HepG2 (cell line): ENCODE data around the gene GOLGA8B. TPM values are rescaled to one million over a fixed set of nuclear protein-coding genes. Genes with fewer than 3 reads are reported as not detected.

Experiments
- BCLAF1 ChIP-seq: fragments of 450-650 bp; IDR thresholded peaks from 2 replicates; pipeline ENCODE4 v1.6.1; 2017; ENCODE audit warnings: mild to moderate bottlenecking
- CBFB ChIP-seq: sonication (generic); formaldehyde crosslinking; IDR thresholded peaks from 2 replicates; pipeline ENCODE4 v1.4.0; 2020; ENCODE audit warnings: missing genetic modification reagents
- CENPX ChIP-seq: sonication (generic); formaldehyde crosslinking; IDR thresholded peaks from 2 replicates; pipeline ENCODE4 v1.9.0; 2021; ENCODE audit warnings: mild to moderate bottlenecking, missing genetic modification reagents, moderate library complexity
- CSRNP1 ChIP-seq: sonication (generic); formaldehyde crosslinking; IDR thresholded peaks from 2 replicates; pipeline ENCODE4 v1.8.1; 2023; ENCODE audit warnings: mild to moderate bottlenecking, missing genetic modification reagents
- EHMT2 ChIP-seq: fragments of 200-600 bp; sonication (generic); IDR thresholded peaks from 2 replicates; pipeline ENCODE4 v1.7.0; 2017; ENCODE audit warnings: antibody characterized with exemption, low read depth, low read length, borderline replicate concordance
- FOXP1 ChIP-seq, 2 experiments: fragments of 450-650 bp in 1 of 2; IDR thresholded peaks; 2 replicates each; pipeline ENCODE4 v1.6.1; 2017 to 2018; ENCODE audit warnings: antibody characterized with exemption in 1 of 2
- HNRNPUL1 ChIP-seq: fragments of 200-400 bp; formaldehyde crosslinking; IDR thresholded peaks from 2 replicates; pipeline ENCODE4 v1.6.1; 2017; ENCODE audit warnings: low read depth, mild to moderate bottlenecking, low read length, moderate library complexity
- HOXD1 ChIP-seq: sonication (generic); formaldehyde crosslinking; IDR thresholded peaks from 2 replicates; pipeline ENCODE4 v1.5.0; 2020; ENCODE audit warnings: missing genetic modification reagents
- JARID2 ChIP-seq: sonication (generic); formaldehyde crosslinking; IDR thresholded peaks from 2 replicates; pipeline ENCODE4 v1.8.1; 2023; ENCODE audit warnings: missing genetic modification reagents, inconsistent platforms; ENCODE audit not compliant: insufficient replicate concordance
- NCOA5 ChIP-seq: sonication (generic); formaldehyde crosslinking; IDR thresholded peaks from 2 replicates; pipeline ENCODE4 v1.4.0; 2020; ENCODE audit warnings: missing genetic modification reagents
- RARA ChIP-seq: IDR thresholded peaks from 2 replicates; pipeline ENCODE4 v1.6.1; 2016; ENCODE audit warnings: missing genetic modification reagents, missing compliant biosample characterization
- REPIN1 ChIP-seq: sonication (generic); formaldehyde crosslinking; IDR thresholded peaks from 2 replicates; pipeline ENCODE4 v1.8.0; 2022; ENCODE audit warnings: missing genetic modification reagents, low read depth, mild to moderate bottlenecking, borderline replicate concordance
- SATB2 ChIP-seq: sonication (generic); formaldehyde crosslinking; IDR thresholded peaks from 2 replicates; pipeline ENCODE4 v1.5.0; 2020; ENCODE audit warnings: missing genetic modification reagents
- SKI ChIP-seq: fragments of 450-650 bp; IDR thresholded peaks from one replicate; pipeline ENCODE4 v1.6.1; 2018; ENCODE audit warnings: mild to moderate bottlenecking; ENCODE audit not compliant: partially characterized antibody
- SMAD1 ChIP-seq: sonication (generic); formaldehyde crosslinking; IDR thresholded peaks from 2 replicates; pipeline ENCODE4 v1.4.0; 2020; ENCODE audit warnings: missing genetic modification reagents, low read depth, mild to moderate bottlenecking, borderline replicate concordance
- SP1 ChIP-seq, 2 experiments: fragments of 450-650 bp in 1 of 2; sonication (generic) in 1 of 2; formaldehyde crosslinking in 1 of 2; IDR thresholded peaks; 2 replicates each; pipeline versions ENCODE4 v1.4.0 to v1.6.1; 2016 to 2020; ENCODE audit warnings: missing genetic modification reagents in 1 of 2
- STAT6 ChIP-seq: sonication (generic); formaldehyde crosslinking; IDR thresholded peaks from 2 replicates; pipeline ENCODE4 v1.4.0; 2020; ENCODE audit warnings: missing genetic modification reagents, mild to moderate bottlenecking, borderline replicate concordance
- TCF7 ChIP-seq: sonication (generic); IDR thresholded peaks from 2 replicates; pipeline ENCODE4 v1.6.1; 2016; ENCODE audit warnings: antibody characterized with exemption, low read depth
- TFE3 ChIP-seq: IDR thresholded peaks from 2 replicates; pipeline ENCODE4 v1.6.1; 2016
- ZNF143 ChIP-seq: sonication (generic); formaldehyde crosslinking; IDR thresholded peaks from 2 replicates; pipeline ENCODE4 v1.4.0; 2020; ENCODE audit warnings: missing genetic modification reagents
- ZNF678 ChIP-seq: sonication (generic); formaldehyde crosslinking; IDR thresholded peaks from 2 replicates; pipeline ENCODE4 v1.4.0; 2020; ENCODE audit warnings: mild to moderate bottlenecking, missing genetic modification reagents
- polyA plus RNA-seq, 8 experiments: library from polyadenylated mRNA; depleted of rRNA in 3 of 8; stranded (reverse) in 7 of 8; unstranded in 1 of 8; fragments of >200 nt; fragmentation: Illumina TruSeq in 4 of 8; extraction: Trizol in 4 of 8; gene quantifications; 2 replicates each; pipeline versions ENCODE4 v1.2.1 to v1.2.3, GENCODE V29; 2011 to 2016; ENCODE audit warnings: low read depth in 4 of 8, missing spikeins in 1 of 8, mixed read lengths in 1 of 8; ENCODE audit not compliant: insufficient read depth in 1 of 8
- total RNA-seq, 5 experiments: library from RNA; depleted of rRNA; stranded (reverse); fragments of >200 nt; fragmentation: Illumina TruSeq; extraction: Trizol; gene quantifications; 2 replicates each; pipeline ENCODE4 v1.2.3, GENCODE V29; 2016; ENCODE audit warnings: low read depth in 1 of 5

Gene GOLGA8B
- total and polyA plus RNA-seq, 2 of the 13 experiments (the other 11 are each of a cell fraction or from before 2014, with no cell fraction given) = 38.8 to 89.0 TPM

GRCh38 chr15:34582461-34583371 is 735 bp downstream of the GOLGA8B start (continued):
- TF ChIP-seq STAT6 (CRISPR knock-in tag) = no peak
- no peak for TF ChIP-seq SKI
- no peak for TF ChIP-seq ZNF678 (CRISPR knock-in tag)
- no peak for TF ChIP-seq JARID2 (CRISPR knock-in tag)
- TF ChIP-seq SP1 (IDR thresholded peaks at IDR 0.05) = no peak
- TF ChIP-seq SP1 (CRISPR knock-in tag; IDR thresholded peaks at IDR 0.05) = no peak
- TF ChIP-seq RARA (CRISPR knock-in tag) = no peak
- TF ChIP-seq FOXP1 (IDR thresholded peaks at IDR 0.05) = no peak
- no peak for TF ChIP-seq FOXP1 (CRISPR knock-in tag; IDR thresholded peaks at IDR 0.05)
- no peak for TF ChIP-seq CBFB (CRISPR knock-in tag)
- TF ChIP-seq HOXD1 (CRISPR knock-in tag) = no peak
- TF ChIP-seq SMAD1 (CRISPR knock-in tag) = no peak
- no peak for TF ChIP-seq HNRNPUL1
- no peak for TF ChIP-seq NCOA5 (CRISPR knock-in tag)
- no peak for TF ChIP-seq TCF7
- no peak for TF ChIP-seq REPIN1
- no peak for TF ChIP-seq CENPX (CRISPR knock-in tag)
- TF ChIP-seq ZNF143 (CRISPR knock-in tag) = no peak
- TF ChIP-seq EHMT2 = no peak
- peak; percentile 39; the same call in 1 of the 2 replicates for TF ChIP-seq CSRNP1 (CRISPR knock-in tag)
- no peak for TF ChIP-seq SATB2
- TF ChIP-seq TFE3 = no peak
- no peak for TF ChIP-seq BCLAF1
